Measurements from ENCODE around the gene KLHL3. TPM values are rescaled to one million over a fixed set of nuclear protein-coding genes. Genes with fewer than 3 reads are reported as not detected.

Gene KLHL3
- total and polyA plus RNA-seq, 2 donors (not counting 3 experiments of a cell fraction or from before 2014, with no cell fraction given) = 8.8 to 13.6 TPM

GRCh38 chr5:137603356-137603755, 132.5 kb downstream of the KLHL3 start:
- intact Hi-C loops (cut with micrococcal nuclease) = no loop called here
- no peak for TF ChIP-seq FOS (IDR thresholded peaks at IDR 0.05; ENCODE audit: borderline replicate concordance, insufficient read depth, low read length)
- TF ChIP-seq CTCF (IDR thresholded peaks at IDR 0.05; ENCODE audit: extremely low read depth in 1 of 2, insufficient read depth in 1 of 2, low read depth in 1 of 2, low read length in 2 of 2) = no peak
- TF ChIP-seq EZH2 (IDR thresholded peaks at IDR 0.05; ENCODE audit: borderline replicate concordance, low read depth, low read length, severe bottlenecking) = no peak
- no peak for TF ChIP-seq MAX (IDR thresholded peaks at IDR 0.05; ENCODE audit: insufficient read depth, insufficient read length)
- no peak for TF ChIP-seq POLR2AphosphoS5 (IDR thresholded peaks at IDR 0.05; ENCODE audit: insufficient read depth, low read depth, low read length)
- no peak for TF ChIP-seq JUN (IDR thresholded peaks at IDR 0.05; ENCODE audit: borderline replicate concordance, insufficient read depth, insufficient read length, low read depth)
- TF ChIP-seq POLR2A (IDR thresholded peaks at IDR 0.05; ENCODE audit: low read depth, low read length) = no peak
- no peak for TF ChIP-seq GATA2 (IDR thresholded peaks at IDR 0.05; ENCODE audit: insufficient read depth, insufficient read length, low read depth, low read length)
- ChIA-PET POLR2A (no interaction called here), CTCF (interaction anchor here (3.7 kb wide), 1 partner anchor 283 kb away, joined by 57 read pairs; no protein-coding TSS in a partner anchor)
- BruUV-seq (replicated peaks) = no TSS peak
- dilution Hi-C loops (cut with MboI; ENCODE audit: extremely low pct_ligation_motif_present, low sequenced_read_pairs) = no loop called here
- Histone ChIP-seq H3K4me3 (replicated peaks in 1 of 3; ENCODE audit: insufficient read depth in 1 of 3, low read depth in 1 of 3, low read length in 3 of 3) (no peak overlapping the region), H3K9me1 (replicated peaks; ENCODE audit: control insufficient read depth, extremely low read depth, insufficient read depth, low read length) (no peaks in the 10 kb centered on the region), H3K9ac (replicated peaks; ENCODE audit: extremely low read depth, insufficient read depth, low read length) (no peak overlapping the region), H3K4me2 (ENCODE audit: insufficient read depth, low read length) (no peak overlapping the region), H3K27me3 (ENCODE audit: control insufficient read depth in 2 of 2, insufficient read depth in 2 of 2, low read length in 2 of 2) (peaks cover 38 to 43% of the 10 kb centered on the region in 2 experiments), H3K9me3 (replicated peaks; ENCODE audit: control insufficient read depth, insufficient read depth, low read length) (no peaks in the 10 kb centered on the region), H3K4me1 (ENCODE audit: control insufficient read depth, extremely low read depth, insufficient read depth, low read length) (no peaks in the 10 kb centered on the region), H3K36me3 (ENCODE audit: control insufficient read depth in 2 of 2, extremely low read depth in 1 of 2, insufficient read depth in 2 of 2, low read length in 2 of 2) (no peaks in the 10 kb centered on the region), H3K79me2 (ENCODE audit: control insufficient read depth, insufficient read depth, low read length) (no peaks in the 10 kb centered on the region), H4K20me1 (replicated peaks; ENCODE audit: control insufficient read depth, extremely low read depth, insufficient read depth, low read length) (no peaks in the 10 kb centered on the region), H2AFZ (ENCODE audit: low read depth, low read length) (no peak overlapping the region), H3K27ac (ENCODE audit: insufficient read depth, low read depth, low read length) (no peak overlapping the region)
- no peak for FAIRE-seq
- no peak for DNase-seq (ENCODE audit: low read depth, low spot score)

All from endothelial cell of umbilical vein (primary cell).